Measurements from ENCODE around the gene HYAL2. TPM values are rescaled to one million over a fixed set of nuclear protein-coding genes. Genes with fewer than 3 reads are reported as not detected.
A peak's percentile ranks its signal among the peaks of the same experiment; 100 is the strongest.
"Not testable (repeated sequence)": the region's sequence is repeated elsewhere in the genome, so short reads cannot be mapped to it uniquely, and the experiment has no call there.

HYAL2 gene
- total RNA-seq, 3 donors from 2014 or later = 66.0 to 215 (median 96.0) TPM

GRCh38 chr3:50272911-50273688, 49.4 kb downstream of the HYAL2 start:
- Histone ChIP-seq H3K36me3 (no peaks in the 10 kb centered on the region), H3K27ac (no peak overlapping the region), H3K4me1 (peaks cover 17% of the 10 kb centered on the region in 2 donors), H3K9me3 (no peaks in the 10 kb centered on the region), H3K4me3 (peak overlapping the region; percentile 21 to 65 (median 47)), H3K27me3 (no peaks in the 10 kb centered on the region)
- TF ChIP-seq CTCF (IDR thresholded peaks at IDR 0.05) (peak; percentile 99 to 100 (median 99)), POLR2A (IDR thresholded peaks at IDR 0.05) (no peak), POLR2AphosphoS5 (IDR thresholded peaks at IDR 0.05) (peak; percentile 51 to 85 (median 77))
- DNase-seq (ENCODE audit: low spot score in 2 of 2) = peak; percentile 76 to 92
- intact Hi-C loops (cut with DNase I; ENCODE audit: low total_unique reads) = loop anchor here (2.0 kb wide), 1 partner anchor 46 kb away; no protein-coding TSS in a partner anchor

GRCh38 chr3:50272538-50272910, 50.0 kb downstream of the HYAL2 start:
- not testable (repeated sequence) for H3K36me3 ChIP-seq; H3K27me3 ChIP-seq; H3K27ac ChIP-seq; H3K9me3 ChIP-seq; DNase-seq (ENCODE audit: low spot score in 2 of 2)
- H3K4me3 ChIP-seq = peak overlapping the region in 1 of 3 donors; percentile 47
- peaks cover 17 to 21% of the 10 kb centered on the region in 2 donors for H3K4me1 ChIP-seq
- intact Hi-C loops (cut with DNase I; ENCODE audit: low total_unique reads) = loop anchor here (2.0 kb wide), 1 partner anchor 46 kb away; no protein-coding TSS in a partner anchor

GRCh38 chr3:50271314-50271936, 51.1 kb downstream of the HYAL2 start:
- no peak for DNase-seq (ENCODE audit: low spot score in 2 of 2)
- H3K27ac ChIP-seq = peak overlapping the region in 1 of 2 donors; percentile 33
- no peaks in the 10 kb centered on the region for H3K36me3 ChIP-seq
- no peaks in the 10 kb centered on the region for H3K27me3 ChIP-seq
- intact Hi-C loops (cut with DNase I; ENCODE audit: low total_unique reads) = loop anchor here (1.0 kb wide), 1 partner anchor 78 kb away; no protein-coding TSS in a partner anchor
- no peaks in the 10 kb centered on the region for H3K9me3 ChIP-seq
- TF ChIP-seq POLR2AphosphoS5 (IDR thresholded peaks at IDR 0.05) = no peak
- TF ChIP-seq CTCF (IDR thresholded peaks at IDR 0.05) = no peak
- TF ChIP-seq POLR2A (IDR thresholded peaks at IDR 0.05) = no peak
- H3K4me3 ChIP-seq = no peak overlapping the region
- H3K4me1 ChIP-seq = peaks cover 17 to 24% of the 10 kb centered on the region in 2 donors

- Histone ChIP-seq H3K4me1 (peaks cover 17 to 32% of the 10 kb centered on the region in 2 donors), H3K9me3 (no peaks in the 10 kb centered on the region), H3K4me3 (no peak overlapping the region), H3K36me3 (no peaks in the 10 kb centered on the region), H3K27me3 (no peaks in the 10 kb centered on the region), H3K27ac (peak overlapping the region; percentile 94 to 100)
- intact Hi-C loops (cut with DNase I; ENCODE audit: low total_unique reads) = loop anchor here (1.0 kb wide), 1 partner anchor 77 kb away; no protein-coding TSS in a partner anchor
- TF ChIP-seq POLR2A (IDR thresholded peaks at IDR 0.05) (no peak), POLR2AphosphoS5 (IDR thresholded peaks at IDR 0.05) (no peak), CTCF (IDR thresholded peaks at IDR 0.05) (no peak)
- DNase-seq (ENCODE audit: low spot score in 2 of 2) = no peak
Measured at GRCh38 chr3:50270422-50271224, 51.9 kb downstream of the HYAL2 start.

- peaks cover 17 to 37% of the 10 kb centered on the region in 2 donors for H3K4me1 ChIP-seq
- TF ChIP-seq POLR2AphosphoS5 (IDR thresholded peaks at IDR 0.05) = no peak
- no peak for TF ChIP-seq POLR2A (IDR thresholded peaks at IDR 0.05)
- no peak for TF ChIP-seq CTCF (IDR thresholded peaks at IDR 0.05)
- no peaks in the 10 kb centered on the region for H3K27me3 ChIP-seq
- H3K9me3 ChIP-seq = no peaks in the 10 kb centered on the region
- H3K4me3 ChIP-seq = no peak overlapping the region
- no peak for DNase-seq (ENCODE audit: low spot score in 2 of 2)
- H3K27ac ChIP-seq = peak overlapping the region; percentile 94 to 100
- no peaks in the 10 kb centered on the region for H3K36me3 ChIP-seq
- intact Hi-C loops (cut with DNase I; ENCODE audit: low total_unique reads) = no loop called here
Measured at GRCh38 chr3:50269977-50270413, 52.5 kb downstream of the HYAL2 start.
